ENCODE measurements around the gene SMIM1. TPM values are rescaled to one million over a fixed set of nuclear protein-coding genes. Genes with fewer than 3 reads are reported as not detected.

SMIM1 gene
- total and polyA plus RNA-seq, 7 donors: 0.57 to 2.1 (median 1.3) TPM

DNA sequence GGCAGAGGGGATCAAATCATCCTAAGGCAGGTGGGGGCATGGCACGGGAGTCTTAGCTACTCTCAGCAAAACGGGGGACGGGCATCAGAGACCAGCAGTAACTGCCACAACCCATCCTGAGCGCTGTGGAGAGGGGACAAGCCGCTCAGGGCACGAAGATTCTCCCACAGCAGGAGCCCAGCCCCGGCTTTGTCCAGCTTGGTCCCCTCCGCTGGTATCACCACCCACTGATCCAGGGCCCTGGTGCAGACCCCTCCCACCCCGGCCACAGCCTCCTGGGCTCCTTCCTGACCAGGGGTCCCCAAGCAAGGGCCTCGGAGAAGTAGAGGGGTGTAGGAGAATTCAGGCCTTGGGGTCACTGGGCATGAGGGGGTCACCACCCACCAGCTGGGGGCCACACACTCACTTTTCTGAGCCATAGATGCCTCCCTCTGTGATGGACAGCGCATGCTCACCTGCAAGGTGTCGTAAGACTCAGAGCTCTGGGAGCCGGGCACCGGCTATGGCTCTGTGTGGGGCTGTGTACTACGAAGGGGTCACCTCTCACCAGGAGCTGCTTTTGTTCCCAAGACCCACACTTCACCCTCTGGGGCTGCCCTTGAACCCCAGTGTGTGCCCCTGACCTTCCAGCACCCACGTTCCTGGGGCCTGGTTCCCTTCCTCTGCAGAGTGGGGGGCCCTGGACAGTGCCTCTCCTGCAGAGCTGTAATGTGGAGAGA, 2.3 kb upstream of the SMIM1 start:
- H3K4me3 ChIP-seq: no peak overlapping the region
- ATAC-seq (no peak), DNase-seq (peak in 1 of 2 donors; percentile 50)
- H3K36me3 ChIP-seq (ENCODE audit: insufficient read depth in 1 of 2, low read depth in 1 of 2): no peaks in the 10 kb centered on the region
- no peak overlapping the region for H3K27ac ChIP-seq
- H3K4me1 ChIP-seq: peaks cover 10% of the 10 kb centered on the region
- H3K9me3 ChIP-seq: no peaks in the 10 kb centered on the region
- TF ChIP-seq, protein P1, sequence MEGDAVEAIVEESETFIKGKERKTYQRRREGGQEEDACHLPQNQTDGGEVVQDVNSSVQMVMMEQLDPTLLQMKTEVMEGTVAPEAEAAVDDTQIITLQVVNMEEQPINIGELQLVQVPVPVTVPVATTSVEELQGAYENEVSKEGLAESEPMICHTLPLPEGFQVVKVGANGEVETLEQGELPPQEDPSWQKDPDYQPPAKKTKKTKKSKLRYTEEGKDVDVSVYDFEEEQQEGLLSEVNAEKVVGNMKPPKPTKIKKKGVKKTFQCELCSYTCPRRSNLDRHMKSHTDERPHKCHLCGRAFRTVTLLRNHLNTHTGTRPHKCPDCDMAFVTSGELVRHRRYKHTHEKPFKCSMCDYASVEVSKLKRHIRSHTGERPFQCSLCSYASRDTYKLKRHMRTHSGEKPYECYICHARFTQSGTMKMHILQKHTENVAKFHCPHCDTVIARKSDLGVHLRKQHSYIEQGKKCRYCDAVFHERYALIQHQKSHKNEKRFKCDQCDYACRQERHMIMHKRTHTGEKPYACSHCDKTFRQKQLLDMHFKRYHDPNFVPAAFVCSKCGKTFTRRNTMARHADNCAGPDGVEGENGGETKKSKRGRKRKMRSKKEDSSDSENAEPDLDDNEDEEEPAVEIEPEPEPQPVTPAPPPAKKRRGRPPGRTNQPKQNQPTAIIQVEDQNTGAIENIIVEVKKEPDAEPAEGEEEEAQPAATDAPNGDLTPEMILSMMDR (IDR thresholded peaks at IDR 0.05): no peak
- intact Hi-C loops (cut with DNase I): no loop called here
- H3K27me3 ChIP-seq (ENCODE audit: insufficient read depth in 3 of 3, low read length in 2 of 3): no peaks in the 10 kb centered on the region
- WGBS, 3 donors: 90 to 92% (median 92%) methylated on average over 15 to 16 of the region's 16 CpGs

DNA sequence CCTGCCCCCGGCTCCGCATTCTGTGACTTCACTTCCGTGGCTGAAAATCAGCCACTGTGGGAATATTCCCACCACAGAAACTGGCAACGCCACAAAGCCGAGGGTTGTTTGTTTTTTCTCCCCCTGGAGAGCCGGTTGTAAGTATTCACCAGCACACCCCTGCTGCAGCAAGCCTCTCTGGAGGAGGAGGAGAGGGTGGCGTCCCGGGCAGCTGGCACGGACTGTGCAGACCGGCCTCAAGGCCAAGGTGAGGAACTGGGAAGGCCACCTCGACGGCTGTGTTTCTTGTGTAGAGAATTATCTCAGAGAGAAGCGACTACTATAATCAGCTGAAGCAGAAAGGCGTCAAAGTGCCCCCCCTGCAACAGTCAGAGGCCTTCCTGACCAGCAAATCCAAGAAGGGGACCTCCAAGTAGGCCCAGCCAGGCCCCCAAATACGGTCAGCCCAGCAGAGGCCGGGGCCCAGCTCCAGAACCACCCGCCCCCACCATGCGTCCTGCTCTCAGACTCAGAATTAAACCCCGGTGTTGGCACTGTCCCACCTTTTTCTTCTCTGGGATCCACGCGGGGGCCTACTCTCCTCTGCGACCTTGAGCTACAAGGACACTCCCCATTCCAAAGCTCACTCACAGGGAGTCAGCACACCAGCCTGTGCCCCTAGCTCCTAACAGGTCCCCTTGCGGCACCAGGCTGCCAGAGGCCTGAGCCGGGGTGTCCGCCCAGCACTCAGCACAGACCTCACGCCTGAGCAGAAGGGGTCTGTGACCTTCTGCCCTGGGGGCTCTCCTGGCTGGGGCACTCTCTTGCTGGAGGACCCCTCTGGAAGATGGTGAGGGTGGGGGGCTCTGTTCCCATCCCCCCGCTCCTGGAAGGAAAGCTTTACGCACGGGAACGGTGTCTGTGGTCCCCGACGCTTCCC, 1.2 kb upstream of the SMIM1 start:
- 52 to 55% (median 52%) methylated on average over 30 to 32 of the region's 32 CpGs for WGBS, 3 donors
- ATAC-seq: no peak
- no peaks in the 10 kb centered on the region for H3K36me3 ChIP-seq (ENCODE audit: insufficient read depth in 1 of 2, low read depth in 1 of 2)
- H3K9me3 ChIP-seq: no peaks in the 10 kb centered on the region
- peak in 1 of 2 donors; percentile 53 for DNase-seq
- intact Hi-C loops (cut with DNase I): no loop called here
- H3K4me3 ChIP-seq: peak overlapping the region; percentile 77
- H3K27me3 ChIP-seq (ENCODE audit: insufficient read depth in 3 of 3, low read length in 2 of 3): no peaks in the 10 kb centered on the region
- H3K4me1 ChIP-seq: peaks cover 22% of the 10 kb centered on the region
- H3K27ac ChIP-seq: no peak overlapping the region
- TF ChIP-seq, protein P1 (IDR thresholded peaks at IDR 0.05): no peak

DNA sequence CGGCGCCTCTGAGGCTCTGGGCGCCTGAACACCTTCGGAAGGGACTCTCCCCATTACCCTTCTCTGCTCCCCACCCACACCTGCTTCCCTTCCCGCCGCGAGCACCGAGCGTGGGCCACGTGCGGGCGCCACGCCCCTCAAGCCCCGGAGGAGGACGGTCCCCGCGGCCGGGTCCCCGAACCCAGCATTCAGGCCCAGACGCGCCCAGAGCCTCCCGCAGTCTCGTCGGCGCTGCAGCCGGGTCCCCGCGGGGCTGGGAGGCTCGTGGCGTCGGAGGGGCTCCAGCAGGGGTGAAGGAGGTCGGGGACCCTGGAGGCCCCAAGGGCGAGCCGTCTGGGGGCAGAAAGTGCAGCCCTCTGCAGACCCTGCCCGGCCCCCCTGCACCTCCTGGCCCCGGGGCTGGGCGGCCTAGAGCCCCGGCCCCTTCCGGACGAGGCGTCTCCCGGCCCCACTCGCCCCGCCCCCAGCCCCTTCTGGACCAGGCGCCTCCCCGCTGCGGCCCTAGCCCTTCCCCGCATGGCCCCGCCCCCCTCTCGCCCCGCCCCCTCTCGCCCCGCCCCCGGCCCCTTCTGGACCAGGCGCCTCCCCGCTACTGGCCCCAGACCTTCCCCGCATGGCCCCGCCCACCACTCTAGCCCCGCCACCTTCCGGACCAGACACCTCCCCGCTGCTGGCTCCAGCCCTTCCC, 378 bp upstream of the SMIM1 start:
- DNase-seq (peak; percentile 90 to 94), ATAC-seq (peak; percentile 82 to 85 (median 85))
- intact Hi-C loops (cut with DNase I): no loop called here
- no peaks in the 10 kb centered on the region for H3K9me3 ChIP-seq
- 1 to 4% (median 3%) methylated on average over 16 to 60 of the region's 61 CpGs for WGBS, 3 donors
- TF ChIP-seq, protein P1 (IDR thresholded peaks at IDR 0.05): no peak
- peak overlapping the region; percentile 38 for H3K27ac ChIP-seq
- H3K4me1 ChIP-seq: peaks cover 22% of the 10 kb centered on the region
- peak overlapping the region; percentile 77 for H3K4me3 ChIP-seq
- no peaks in the 10 kb centered on the region for H3K27me3 ChIP-seq (ENCODE audit: insufficient read depth in 3 of 3, low read length in 2 of 3)
- no peaks in the 10 kb centered on the region for H3K36me3 ChIP-seq (ENCODE audit: insufficient read depth in 1 of 2, low read depth in 1 of 2)

DNA sequence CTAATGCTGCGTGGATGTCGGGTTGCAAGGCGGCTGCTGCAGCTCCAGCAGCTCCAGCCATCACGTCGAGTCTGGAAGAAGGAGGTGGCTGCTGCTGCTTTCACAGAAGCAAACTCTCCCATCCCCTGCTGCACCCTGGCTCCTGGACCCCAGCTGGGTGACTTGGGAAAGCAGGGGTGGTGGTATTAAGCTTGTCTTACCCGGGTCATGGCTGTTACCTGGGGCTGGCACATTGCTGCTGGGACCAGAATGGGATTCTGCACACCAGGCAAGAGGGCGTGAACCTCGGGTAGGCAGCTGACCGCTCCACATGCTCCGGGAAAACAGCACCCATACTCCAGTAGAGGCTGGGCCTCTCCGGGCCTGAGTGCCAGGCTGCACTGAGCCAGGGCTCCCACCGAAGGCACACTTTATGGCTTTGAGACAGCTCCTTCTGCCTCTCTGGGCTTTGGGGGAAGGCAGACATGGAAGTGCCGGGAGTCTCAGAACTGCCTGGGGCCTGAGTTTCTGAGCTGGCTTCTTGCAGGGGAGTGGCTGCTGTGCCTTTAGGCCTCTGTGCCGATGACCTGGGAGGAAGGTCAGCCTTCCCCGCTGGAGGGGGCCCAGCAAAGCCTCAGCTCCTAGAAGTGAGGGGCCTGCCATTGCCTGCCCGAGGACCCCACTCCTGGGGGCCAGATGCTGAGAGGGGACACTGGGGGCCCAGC, 1.2 kb downstream of the SMIM1 start:
- H3K4me3 ChIP-seq: no peak overlapping the region
- H3K27ac ChIP-seq: no peak overlapping the region
- H3K9me3 ChIP-seq: no peaks in the 10 kb centered on the region
- no peaks in the 10 kb centered on the region for H3K27me3 ChIP-seq (ENCODE audit: insufficient read depth in 3 of 3, low read length in 2 of 3)
- intact Hi-C loops (cut with DNase I): no loop called here
- ATAC-seq (no peak), DNase-seq (no peak)
- 64 to 75% (median 74%) methylated on average over 16 of the region's 16 CpGs for WGBS, 3 donors
- H3K4me1 ChIP-seq: peaks cover 22% of the 10 kb centered on the region
- H3K36me3 ChIP-seq (ENCODE audit: insufficient read depth in 1 of 2, low read depth in 1 of 2): peaks cover 0 to 2% of the 10 kb centered on the region in 2 donors
- TF ChIP-seq, protein P1 (IDR thresholded peaks at IDR 0.05): no peak
